Activated CD4-positive, alpha-beta memory T cell treated with anti-CD3 and anti-CD28 coated beads, Interleukin-2, amount 10 ng/mL, durations not matched to agents 7 days and 5 days (primary cell): ENCODE measurements around the gene UST. TPM values are rescaled to one million over a fixed set of nuclear protein-coding genes. Genes with fewer than 3 reads are reported as not detected.

Source experiments
- CTCF ChIA-PET: fragments of 350-600 bp; sonication (Branson Sonifier 250); formaldehyde crosslinking; loops from one replicate; lab custom pipeline; 2021; ENCODE audit warnings: antibody characterized with exemption, inconsistent platforms; lab: Charles Lee
- POLR2A ChIA-PET: fragments of 350-600 bp; sonication (Branson Sonifier 250); formaldehyde crosslinking; loops from one replicate; lab custom pipeline; 2021; ENCODE audit warnings: antibody characterized with exemption; lab: Charles Lee
- DNase-seq: peaks from one replicate; pipeline ENCODE4 v3.0.0-alpha.2; 2020
- H3K27ac Mint-ChIP-seq: one replicate; pipeline ENCODE4 v1.8.0; 2021; ENCODE audit warnings: mild to moderate bottlenecking, mixed read lengths
- H3K27me3 Mint-ChIP-seq: one replicate; pipeline ENCODE4 v1.8.0; 2021; ENCODE audit warnings: mixed read lengths
- H3K36me3 Mint-ChIP-seq: one replicate; pipeline ENCODE4 v1.8.0; 2021; ENCODE audit warnings: low read depth, mixed read lengths
- H3K4me1 Mint-ChIP-seq: one replicate; pipeline ENCODE4 v1.8.0; 2021; ENCODE audit warnings: mixed read lengths
- H3K4me3 Mint-ChIP-seq: one replicate; pipeline ENCODE4 v1.8.0; 2021; ENCODE audit warnings: mild to moderate bottlenecking, mixed read lengths
- H3K9me3 Mint-ChIP-seq: one replicate; pipeline ENCODE4 v1.8.0; 2021; ENCODE audit warnings: mixed read lengths
- total RNA-seq, 2 experiments: library from RNA; stranded (reverse); gene quantifications; one replicate each; pipeline ENCODE4 v1.2.3, GENCODE V29; 2021

Gene UST
- total RNA-seq, 2 experiments from 2014 or later: 0.80 to 0.93 TPM

- no peaks in the 10 kb centered on the region for H3K9me3 Mint-ChIP-seq
- POLR2A ChIA-PET: no interaction called here
These were observed 134.9 kb downstream of the UST start for GRCh38 chr6:148881593-148882311.

GRCh38 chr6:148883270-148883669 lies 136.4 kb downstream of the UST start:
- no peaks in the 10 kb centered on the region for H3K4me1 Mint-ChIP-seq
- POLR2A ChIA-PET: no interaction called here
- no peaks in the 10 kb centered on the region for H3K36me3 Mint-ChIP-seq
- no peaks in the 10 kb centered on the region for H3K27me3 Mint-ChIP-seq
- H3K27ac Mint-ChIP-seq: no peak overlapping the region
- DNase-seq: no peak
- H3K9me3 Mint-ChIP-seq: no peaks in the 10 kb centered on the region
- CTCF ChIA-PET: no interaction called here
- no peak overlapping the region for H3K4me3 Mint-ChIP-seq

More at GRCh38 chr6:148881593-148882311, 134.9 kb downstream of the UST start:
- H3K27me3 Mint-ChIP-seq: no peaks in the 10 kb centered on the region
- H3K4me1 Mint-ChIP-seq: no peaks in the 10 kb centered on the region
- no peaks in the 10 kb centered on the region for H3K36me3 Mint-ChIP-seq
- CTCF ChIA-PET: no interaction called here
- no peak overlapping the region for H3K27ac Mint-ChIP-seq
- no peak for DNase-seq
- H3K4me3 Mint-ChIP-seq: no peak overlapping the region

GRCh38 chr6:148884461-148884860 lies 137.6 kb downstream of the UST start:
- ChIA-PET CTCF (no interaction called here), POLR2A (no interaction called here)
- H3K27me3 Mint-ChIP-seq: no peaks in the 10 kb centered on the region
- DNase-seq: no peak
- no peaks in the 10 kb centered on the region for H3K36me3 Mint-ChIP-seq
- no peak overlapping the region for H3K4me3 Mint-ChIP-seq
- H3K9me3 Mint-ChIP-seq: no peaks in the 10 kb centered on the region
- no peak overlapping the region for H3K27ac Mint-ChIP-seq
- no peaks in the 10 kb centered on the region for H3K4me1 Mint-ChIP-seq

- Mint-ChIP-seq H3K36me3 (no peaks in the 10 kb centered on the region), H3K27ac (no peak overlapping the region), H3K27me3 (no peaks in the 10 kb centered on the region), H3K9me3 (no peaks in the 10 kb centered on the region), H3K4me1 (no peaks in the 10 kb centered on the region), H3K4me3 (no peak overlapping the region)
- ChIA-PET POLR2A (no interaction called here), CTCF (no interaction called here)
- DNase-seq: no peak
These were observed 138.5 kb downstream of the UST start for GRCh38 chr6:148885136-148885865.

GRCh38 chr6:148885925-148886845 lies 139.4 kb downstream of the UST start:
- Mint-ChIP-seq H3K4me3 (no peak overlapping the region), H3K4me1 (no peaks in the 10 kb centered on the region), H3K27me3 (no peaks in the 10 kb centered on the region), H3K36me3 (no peaks in the 10 kb centered on the region), H3K27ac (no peak overlapping the region), H3K9me3 (no peaks in the 10 kb centered on the region)
- ChIA-PET POLR2A (no interaction called here), CTCF (no interaction called here)
- no peak for DNase-seq

GRCh38 chr6:148887181-148887580 lies 140.4 kb downstream of the UST start:
- Mint-ChIP-seq H3K4me3 (no peak overlapping the region), H3K36me3 (no peaks in the 10 kb centered on the region), H3K4me1 (no peaks in the 10 kb centered on the region), H3K9me3 (no peaks in the 10 kb centered on the region), H3K27ac (no peak overlapping the region), H3K27me3 (no peaks in the 10 kb centered on the region)
- ChIA-PET CTCF (no interaction called here), POLR2A (no interaction called here)
- DNase-seq: no peak

GRCh38 chr6:148888856-148889255 lies 142.0 kb downstream of the UST start:
- ChIA-PET POLR2A (no interaction called here), CTCF (no interaction called here)
- no peaks in the 10 kb centered on the region for H3K4me1 Mint-ChIP-seq
- no peak overlapping the region for H3K27ac Mint-ChIP-seq
- no peak overlapping the region for H3K4me3 Mint-ChIP-seq
- no peaks in the 10 kb centered on the region for H3K9me3 Mint-ChIP-seq
- no peaks in the 10 kb centered on the region for H3K27me3 Mint-ChIP-seq
- H3K36me3 Mint-ChIP-seq: no peaks in the 10 kb centered on the region
- DNase-seq: no peak

- H3K27ac Mint-ChIP-seq: no peak overlapping the region
- H3K27me3 Mint-ChIP-seq: no peaks in the 10 kb centered on the region
- CTCF ChIA-PET: no interaction called here
- no peak for DNase-seq
- no peaks in the 10 kb centered on the region for H3K4me1 Mint-ChIP-seq
- no peaks in the 10 kb centered on the region for H3K36me3 Mint-ChIP-seq
- no peaks in the 10 kb centered on the region for H3K9me3 Mint-ChIP-seq
- POLR2A ChIA-PET: no interaction called here
- no peak overlapping the region for H3K4me3 Mint-ChIP-seq
These were observed 143.3 kb downstream of the UST start for GRCh38 chr6:148890096-148890495.

GRCh38 chr6:148890652-148891404 lies 144.0 kb downstream of the UST start:
- no peaks in the 10 kb centered on the region for H3K9me3 Mint-ChIP-seq
- ChIA-PET POLR2A (no interaction called here), CTCF (interaction anchor here (0.6 kb wide), 1 partner anchor 364 kb away, joined by 4 read pairs; no protein-coding TSS in a partner anchor)
- no peaks in the 10 kb centered on the region for H3K4me1 Mint-ChIP-seq
- H3K4me3 Mint-ChIP-seq: no peak overlapping the region
- no peaks in the 10 kb centered on the region for H3K27me3 Mint-ChIP-seq
- no peak for DNase-seq
- H3K36me3 Mint-ChIP-seq: no peaks in the 10 kb centered on the region
- no peak overlapping the region for H3K27ac Mint-ChIP-seq

- no peak overlapping the region for H3K27ac Mint-ChIP-seq
- DNase-seq: no peak
- peaks cover 2% of the 10 kb centered on the region for H3K36me3 Mint-ChIP-seq
- POLR2A ChIA-PET: no interaction called here
- no peaks in the 10 kb centered on the region for H3K4me1 Mint-ChIP-seq
- H3K27me3 Mint-ChIP-seq: no peaks in the 10 kb centered on the region
- H3K9me3 Mint-ChIP-seq: no peaks in the 10 kb centered on the region
- CTCF ChIA-PET: no interaction called here
- H3K4me3 Mint-ChIP-seq: no peak overlapping the region
These were observed 144.6 kb downstream of the UST start for GRCh38 chr6:148891405-148891783.

- DNase-seq: no peak
- no peaks in the 10 kb centered on the region for H3K9me3 Mint-ChIP-seq
- ChIA-PET CTCF (no interaction called here), POLR2A (no interaction called here)
- no peak overlapping the region for H3K4me3 Mint-ChIP-seq
- no peaks in the 10 kb centered on the region for H3K4me1 Mint-ChIP-seq
- no peaks in the 10 kb centered on the region for H3K27me3 Mint-ChIP-seq
- peaks cover 2% of the 10 kb centered on the region for H3K36me3 Mint-ChIP-seq
- H3K27ac Mint-ChIP-seq: no peak overlapping the region
These were observed 145.4 kb downstream of the UST start for GRCh38 chr6:148892247-148892646.

GRCh38 chr6:148893073-148893472 lies 146.2 kb downstream of the UST start:
- POLR2A ChIA-PET: no interaction called here
- Mint-ChIP-seq H3K9me3 (no peaks in the 10 kb centered on the region), H3K27me3 (no peaks in the 10 kb centered on the region)

More at GRCh38 chr6:148893073-148893472, 146.2 kb downstream of the UST start:
- no peak for DNase-seq
- no peaks in the 10 kb centered on the region for H3K4me1 Mint-ChIP-seq
- CTCF ChIA-PET: no interaction called here
- no peak overlapping the region for H3K4me3 Mint-ChIP-seq
- no peak overlapping the region for H3K27ac Mint-ChIP-seq
- H3K36me3 Mint-ChIP-seq: peaks cover 2% of the 10 kb centered on the region
